ENCODE measurements around the gene GZMB. TPM values are rescaled to one million over a fixed set of nuclear protein-coding genes. Genes with fewer than 3 reads are reported as not detected.

The GZMB gene
- total RNA-seq, 1 experiment from 2014 or later: 0.74 TPM

DNA sequence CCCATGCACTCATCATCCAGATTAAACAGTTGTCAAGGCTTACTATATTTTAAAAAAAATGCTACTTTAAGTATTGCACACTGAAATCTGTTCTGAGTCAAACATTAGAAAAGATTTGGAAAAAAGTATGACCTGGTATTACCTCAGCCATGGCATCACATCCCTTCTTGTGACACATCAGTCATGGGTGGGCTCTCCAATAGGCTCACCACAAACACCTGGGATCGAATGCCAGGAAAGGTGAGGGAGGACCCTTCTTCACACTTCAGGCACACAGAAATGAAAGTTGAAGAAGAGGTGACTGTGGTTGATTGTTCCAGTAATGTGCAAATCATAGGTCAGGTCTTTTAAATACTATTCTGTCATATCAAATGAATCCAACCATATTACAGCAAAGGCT is 36.6 kb upstream of the GZMB start:
- H3K36me3 ChIP-seq (ENCODE audit: control insufficient read depth in 1 of 2, insufficient read depth in 2 of 2, low read length in 2 of 2): no peaks in the 10 kb centered on the region
- H3K9me2 ChIP-seq (ENCODE audit: insufficient read depth): no peaks in the 10 kb centered on the region
- ChIA-PET RAD21 (ENCODE audit: low non-redundant PET in 1 of 2, low total read pairs in 2 of 2, uncharacterized antibody in 2 of 2, unreplicated experiment in 2 of 2) (no interaction called here), POLR2A (no interaction called here), CTCF (no interaction called here)
- no peak for ATAC-seq
- H3K4me1 ChIP-seq (ENCODE audit: control insufficient read depth in 1 of 2, insufficient read depth in 2 of 2, low read length in 2 of 2): no peaks in the 10 kb centered on the region
- no peak overlapping the region for H3K4me3 ChIP-seq (replicated peaks in 1 of 2; ENCODE audit: low read depth in 1 of 2, low read length in 2 of 2)
- H3K4me2 ChIP-seq (ENCODE audit: low read length): no peak overlapping the region
- H3K27ac ChIP-seq (ENCODE audit: low read depth, low read length): no peak overlapping the region
- no peak for TF ChIP-seq EZH2phosphoT487 (IDR thresholded peaks at IDR 0.05; ENCODE audit: borderline replicate concordance)
- no peak for TF ChIP-seq POLR2AphosphoS5 (IDR thresholded peaks at IDR 0.05; ENCODE audit: low read depth, low read length)
- no peak for TF ChIP-seq EGR1 (IDR thresholded peaks at IDR 0.05; ENCODE audit: low read depth)
- TF ChIP-seq ELF1 (IDR thresholded peaks at IDR 0.05; ENCODE audit: borderline replicate concordance, low read depth): no peak
- no peak for TF ChIP-seq YY1 (IDR thresholded peaks at IDR 0.05; ENCODE audit: extremely low read depth, insufficient replicate concordance, low read depth, low read length)
- H3K27me3 ChIP-seq (ENCODE audit: insufficient read depth, low read length): no peaks in the 10 kb centered on the region
- no peak for DNase-seq (ENCODE audit: low read depth, low spot score)
- BruUV-seq (replicated peaks): no TSS peak
- no peak overlapping the region for H2AFZ ChIP-seq (ENCODE audit: low read depth, low read length, poor library complexity, severe bottlenecking)
- intact Hi-C loops (cut with micrococcal nuclease): no loop called here
- no peaks in the 10 kb centered on the region; the same call in 1 of the 2 replicates for H4K20me1 ChIP-seq (ENCODE audit: insufficient read depth)
- H3K9me3 ChIP-seq (ENCODE audit: control insufficient read depth in 1 of 2, insufficient read depth in 1 of 2, low read depth in 1 of 2, low read length in 2 of 2): no peaks in the 10 kb centered on the region
- H3K79me2 ChIP-seq (ENCODE audit: insufficient read depth, low read length): no peaks in the 10 kb centered on the region
- no peak overlapping the region for H3K9ac ChIP-seq (ENCODE audit: low read length)

DNA sequence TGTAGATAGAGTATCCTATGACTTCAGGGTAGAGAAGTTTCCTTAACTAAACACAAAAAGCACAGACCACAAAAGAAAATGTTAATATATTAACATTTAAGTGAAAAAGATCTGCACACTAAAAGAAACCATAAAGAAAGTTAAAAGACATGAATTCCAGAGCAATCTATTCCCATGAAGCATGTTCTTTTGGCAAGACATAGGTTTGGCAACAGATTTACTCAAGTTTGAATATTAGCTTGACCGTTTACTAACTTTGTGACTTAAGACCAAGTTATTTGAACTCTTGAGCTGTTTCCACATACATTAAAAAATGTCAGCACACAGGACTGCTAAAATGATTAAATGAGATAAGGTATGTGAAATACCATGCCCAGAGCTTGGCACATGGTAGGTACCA is 35.7 kb upstream of the GZMB start:
- H3K4me1 ChIP-seq (ENCODE audit: control insufficient read depth in 1 of 2, insufficient read depth in 2 of 2, low read length in 2 of 2): no peaks in the 10 kb centered on the region
- intact Hi-C loops (cut with micrococcal nuclease): no loop called here
- ChIA-PET POLR2A (no interaction called here), CTCF (no interaction called here), RAD21 (ENCODE audit: low non-redundant PET in 1 of 2, low total read pairs in 2 of 2, uncharacterized antibody in 2 of 2, unreplicated experiment in 2 of 2) (no interaction called here)
- H3K4me3 ChIP-seq (replicated peaks in 1 of 2; ENCODE audit: low read depth in 1 of 2, low read length in 2 of 2): no peak overlapping the region
- H3K36me3 ChIP-seq (ENCODE audit: control insufficient read depth in 1 of 2, insufficient read depth in 2 of 2, low read length in 2 of 2): no peaks in the 10 kb centered on the region
- H2AFZ ChIP-seq (ENCODE audit: low read depth, low read length, poor library complexity, severe bottlenecking): no peak overlapping the region
- BruUV-seq (replicated peaks): no TSS peak
- H3K9me2 ChIP-seq (ENCODE audit: insufficient read depth): no peaks in the 10 kb centered on the region
- H4K20me1 ChIP-seq (ENCODE audit: insufficient read depth): no peaks in the 10 kb centered on the region; the same call in 1 of the 2 replicates
- no peak for ATAC-seq
- no peak for TF ChIP-seq ELF1 (IDR thresholded peaks at IDR 0.05; ENCODE audit: borderline replicate concordance, low read depth)
- H3K79me2 ChIP-seq (ENCODE audit: insufficient read depth, low read length): no peaks in the 10 kb centered on the region
- H3K27me3 ChIP-seq (ENCODE audit: insufficient read depth, low read length): no peaks in the 10 kb centered on the region
- H3K4me2 ChIP-seq (ENCODE audit: low read length): no peak overlapping the region
- DNase-seq (ENCODE audit: low read depth, low spot score): no peak
- H3K9ac ChIP-seq (ENCODE audit: low read length): no peak overlapping the region
- no peak overlapping the region for H3K27ac ChIP-seq (ENCODE audit: low read depth, low read length)
- H3K9me3 ChIP-seq (ENCODE audit: control insufficient read depth in 1 of 2, insufficient read depth in 1 of 2, low read depth in 1 of 2, low read length in 2 of 2): no peaks in the 10 kb centered on the region

Measured in HCT116 (cell line).